ENCODE measurements around the gene RUNDC3A. TPM values are rescaled to one million over a fixed set of nuclear protein-coding genes. Genes with fewer than 3 reads are reported as not detected.

The RUNDC3A gene
- total RNA-seq, 1 experiment from 2014 or later = 1.5 TPM

GRCh38 chr17:44280392-44280937 is 27.9 kb upstream of the RUNDC3A start:
- no peaks in the 10 kb centered on the region for H3K4me1 ChIP-seq (ENCODE audit: low read length)
- no peaks in the 10 kb centered on the region for H3K27me3 ChIP-seq (ENCODE audit: low read length)
- no peaks in the 10 kb centered on the region for H3K79me2 ChIP-seq (ENCODE audit: low read length)
- no peak overlapping the region for H3K9ac ChIP-seq (ENCODE audit: low read length)
- H2AFZ ChIP-seq (ENCODE audit: low read length) = no peak overlapping the region
- no peaks in the 10 kb centered on the region for H3K36me3 ChIP-seq (ENCODE audit: insufficient read depth, low read length)
- no peak for DNase-seq
- no peak overlapping the region for H3K4me2 ChIP-seq (ENCODE audit: low read depth, low read length, poor library complexity, severe bottlenecking)
- no peaks in the 10 kb centered on the region for H3K9me2 ChIP-seq (replicated peaks; ENCODE audit: insufficient read depth, low read length)
- H3K4me3 ChIP-seq (ENCODE audit: low read length) = no peak overlapping the region
- no peaks in the 10 kb centered on the region for H4K20me1 ChIP-seq (ENCODE audit: insufficient read depth, low read depth, low read length)
- H3K9me3 ChIP-seq (ENCODE audit: low read length) = no peaks in the 10 kb centered on the region
- H3K27ac ChIP-seq (ENCODE audit: low read length) = no peak overlapping the region

GRCh38 chr17:44281570-44281969 is 26.8 kb upstream of the RUNDC3A start:
- no peak overlapping the region for H3K4me3 ChIP-seq (ENCODE audit: low read length)
- H3K36me3 ChIP-seq (ENCODE audit: insufficient read depth, low read length) = no peaks in the 10 kb centered on the region
- no peak overlapping the region for H3K27ac ChIP-seq (ENCODE audit: low read length)
- H3K9ac ChIP-seq (ENCODE audit: low read length) = no peak overlapping the region
- H3K27me3 ChIP-seq (ENCODE audit: low read length) = no peaks in the 10 kb centered on the region
- H3K9me2 ChIP-seq (replicated peaks; ENCODE audit: insufficient read depth, low read length) = no peaks in the 10 kb centered on the region
- H4K20me1 ChIP-seq (ENCODE audit: insufficient read depth, low read depth, low read length) = no peaks in the 10 kb centered on the region
- H3K4me1 ChIP-seq (ENCODE audit: low read length) = no peaks in the 10 kb centered on the region
- H3K79me2 ChIP-seq (ENCODE audit: low read length) = no peaks in the 10 kb centered on the region
- H3K4me2 ChIP-seq (ENCODE audit: low read depth, low read length, poor library complexity, severe bottlenecking) = no peak overlapping the region
- no peak overlapping the region for H2AFZ ChIP-seq (ENCODE audit: low read length)
- H3K9me3 ChIP-seq (ENCODE audit: low read length) = no peaks in the 10 kb centered on the region
- DNase-seq = no peak

- no peaks in the 10 kb centered on the region for H3K4me1 ChIP-seq (ENCODE audit: low read length)
- no peak for DNase-seq
- no peaks in the 10 kb centered on the region for H3K9me3 ChIP-seq (ENCODE audit: low read length)
- H3K9ac ChIP-seq (ENCODE audit: low read length) = no peak overlapping the region
- H3K4me2 ChIP-seq (ENCODE audit: low read depth, low read length, poor library complexity, severe bottlenecking) = no peak overlapping the region
- no peaks in the 10 kb centered on the region for H3K36me3 ChIP-seq (ENCODE audit: insufficient read depth, low read length)
- no peaks in the 10 kb centered on the region for H3K79me2 ChIP-seq (ENCODE audit: low read length)
- H3K27me3 ChIP-seq (ENCODE audit: low read length) = no peaks in the 10 kb centered on the region
- H3K9me2 ChIP-seq (replicated peaks; ENCODE audit: insufficient read depth, low read length) = no peaks in the 10 kb centered on the region
- H3K27ac ChIP-seq (ENCODE audit: low read length) = no peak overlapping the region
- H2AFZ ChIP-seq (ENCODE audit: low read length) = no peak overlapping the region
- no peaks in the 10 kb centered on the region for H4K20me1 ChIP-seq (ENCODE audit: insufficient read depth, low read depth, low read length)
- H3K4me3 ChIP-seq (ENCODE audit: low read length) = no peak overlapping the region
Measured at GRCh38 chr17:44282264-44282663, 26.1 kb upstream of the RUNDC3A start.

DNA sequence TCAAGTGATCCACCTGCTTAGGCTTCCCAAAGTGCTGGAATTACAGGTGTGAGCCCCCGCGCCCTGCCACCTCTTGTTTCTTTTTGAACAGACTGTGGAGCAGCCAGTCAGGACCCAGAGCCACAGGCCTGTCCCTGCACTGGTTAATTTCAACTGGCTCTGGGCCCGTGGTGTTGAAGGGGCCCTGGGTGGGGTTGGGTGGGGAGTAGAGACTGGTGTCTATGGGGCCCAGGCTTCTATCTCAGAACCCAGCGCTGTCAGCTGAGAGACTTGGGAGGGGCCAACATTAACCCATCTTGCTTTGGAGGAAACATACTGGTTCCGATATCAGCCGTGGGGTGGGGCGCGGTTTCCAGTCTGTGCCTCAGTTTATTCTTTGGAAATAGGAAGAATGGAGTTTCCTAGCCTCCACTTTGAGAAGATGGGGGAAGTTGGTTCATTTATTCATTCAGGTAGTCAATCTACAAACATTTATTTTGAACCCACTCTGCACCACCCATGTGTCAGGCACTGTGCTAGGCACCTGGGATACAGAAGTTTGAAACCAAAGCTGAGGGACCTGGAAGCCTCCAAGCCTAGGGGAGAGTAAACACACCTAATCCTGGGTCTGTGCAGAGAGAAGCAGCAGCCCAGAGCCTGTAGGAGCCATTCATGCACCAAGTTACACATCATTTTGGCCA is 24.9 kb upstream of the RUNDC3A start:
- Histone ChIP-seq H3K36me3 (ENCODE audit: insufficient read depth, low read length) (no peaks in the 10 kb centered on the region), H3K79me2 (ENCODE audit: low read length) (no peaks in the 10 kb centered on the region), H3K4me3 (ENCODE audit: low read length) (no peak overlapping the region), H2AFZ (ENCODE audit: low read length) (no peak overlapping the region), H3K9me3 (ENCODE audit: low read length) (no peaks in the 10 kb centered on the region), H3K4me2 (ENCODE audit: low read depth, low read length, poor library complexity, severe bottlenecking) (no peak overlapping the region), H4K20me1 (ENCODE audit: insufficient read depth, low read depth, low read length) (no peaks in the 10 kb centered on the region), H3K27me3 (ENCODE audit: low read length) (no peaks in the 10 kb centered on the region), H3K27ac (ENCODE audit: low read length) (no peak overlapping the region), H3K4me1 (ENCODE audit: low read length) (peaks cover 7% of the 10 kb centered on the region), H3K9ac (ENCODE audit: low read length) (no peak overlapping the region), H3K9me2 (replicated peaks; ENCODE audit: insufficient read depth, low read length) (no peaks in the 10 kb centered on the region)
- no peak for DNase-seq

GRCh38 chr17:44284024-44284400 is 24.4 kb upstream of the RUNDC3A start:
- no peaks in the 10 kb centered on the region for H3K36me3 ChIP-seq (ENCODE audit: insufficient read depth, low read length)
- H3K27me3 ChIP-seq (ENCODE audit: low read length) = no peaks in the 10 kb centered on the region
- no peaks in the 10 kb centered on the region for H3K79me2 ChIP-seq (ENCODE audit: low read length)
- no peak for DNase-seq
- no peaks in the 10 kb centered on the region for H4K20me1 ChIP-seq (ENCODE audit: insufficient read depth, low read depth, low read length)
- H3K9me2 ChIP-seq (replicated peaks; ENCODE audit: insufficient read depth, low read length) = no peaks in the 10 kb centered on the region
- no peak overlapping the region for H2AFZ ChIP-seq (ENCODE audit: low read length)
- no peak overlapping the region for H3K4me2 ChIP-seq (ENCODE audit: low read depth, low read length, poor library complexity, severe bottlenecking)
- no peaks in the 10 kb centered on the region for H3K9me3 ChIP-seq (ENCODE audit: low read length)
- no peak overlapping the region for H3K27ac ChIP-seq (ENCODE audit: low read length)
- peaks cover 12% of the 10 kb centered on the region for H3K4me1 ChIP-seq (ENCODE audit: low read length)
- H3K4me3 ChIP-seq (ENCODE audit: low read length) = no peak overlapping the region
- H3K9ac ChIP-seq (ENCODE audit: low read length) = no peak overlapping the region

GRCh38 chr17:44287651-44288050 is 20.8 kb upstream of the RUNDC3A start:
- Histone ChIP-seq H3K9me2 (replicated peaks; ENCODE audit: insufficient read depth, low read length) (no peaks in the 10 kb centered on the region), H3K36me3 (ENCODE audit: insufficient read depth, low read length) (no peaks in the 10 kb centered on the region), H2AFZ (ENCODE audit: low read length) (no peak overlapping the region), H3K9me3 (ENCODE audit: low read length) (no peaks in the 10 kb centered on the region), H3K79me2 (ENCODE audit: low read length) (no peaks in the 10 kb centered on the region), H3K9ac (ENCODE audit: low read length) (no peak overlapping the region), H3K4me2 (ENCODE audit: low read depth, low read length, poor library complexity, severe bottlenecking) (no peak overlapping the region), H3K4me1 (ENCODE audit: low read length) (peaks cover 12% of the 10 kb centered on the region), H4K20me1 (ENCODE audit: insufficient read depth, low read depth, low read length) (no peaks in the 10 kb centered on the region), H3K27ac (ENCODE audit: low read length) (no peak overlapping the region), H3K4me3 (ENCODE audit: low read length) (no peak overlapping the region), H3K27me3 (ENCODE audit: low read length) (no peaks in the 10 kb centered on the region)
- no peak for DNase-seq

DNA sequence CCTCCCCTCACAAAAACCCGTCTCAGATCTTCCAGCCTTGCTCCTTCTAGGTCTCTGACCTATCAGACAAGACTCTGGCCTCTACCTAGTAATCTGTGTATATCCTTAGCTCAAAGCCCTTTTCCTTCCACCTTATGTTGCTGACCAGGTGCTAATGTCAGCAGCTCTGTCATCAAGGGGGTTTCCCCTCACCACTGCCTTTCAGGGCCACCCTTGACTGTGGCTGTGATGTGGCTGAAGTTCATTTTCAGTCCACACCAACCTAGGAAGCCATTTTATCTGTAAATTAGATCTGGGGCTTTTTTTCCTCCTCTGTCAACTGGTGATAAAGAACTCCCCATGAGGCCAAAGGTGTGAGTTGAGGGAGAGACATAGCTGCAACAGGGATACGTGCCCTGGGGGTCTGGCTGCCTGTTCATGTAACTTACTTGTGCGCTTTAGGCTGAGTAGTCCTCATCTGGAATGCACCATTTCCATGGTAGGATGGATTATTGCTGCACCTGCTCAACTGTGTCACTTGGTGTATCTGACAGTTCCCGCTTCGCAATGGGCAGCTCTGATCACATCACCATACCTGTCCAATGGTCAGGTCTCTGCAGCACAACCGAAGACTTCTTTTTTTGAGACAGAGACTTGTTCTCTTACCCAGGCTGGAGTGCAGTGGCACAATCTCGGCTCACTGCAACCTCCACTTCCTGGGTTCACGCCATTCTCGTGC is 14.7 kb upstream of the RUNDC3A start:
- no peaks in the 10 kb centered on the region for H3K9me2 ChIP-seq (replicated peaks; ENCODE audit: insufficient read depth, low read length)
- H3K9ac ChIP-seq (ENCODE audit: low read length) = no peak overlapping the region
- H3K4me1 ChIP-seq (ENCODE audit: low read length) = peaks cover 3% of the 10 kb centered on the region
- H3K9me3 ChIP-seq (ENCODE audit: low read length) = no peaks in the 10 kb centered on the region
- no peaks in the 10 kb centered on the region for H3K36me3 ChIP-seq (ENCODE audit: insufficient read depth, low read length)
- no peaks in the 10 kb centered on the region for H3K79me2 ChIP-seq (ENCODE audit: low read length)
- no peaks in the 10 kb centered on the region for H3K27me3 ChIP-seq (ENCODE audit: low read length)
- DNase-seq = no peak
- H3K4me2 ChIP-seq (ENCODE audit: low read depth, low read length, poor library complexity, severe bottlenecking) = no peak overlapping the region
- no peak overlapping the region for H2AFZ ChIP-seq (ENCODE audit: low read length)
- no peaks in the 10 kb centered on the region for H4K20me1 ChIP-seq (ENCODE audit: insufficient read depth, low read depth, low read length)
- no peak overlapping the region for H3K4me3 ChIP-seq (ENCODE audit: low read length)
- no peak overlapping the region for H3K27ac ChIP-seq (ENCODE audit: low read length)

DNA sequence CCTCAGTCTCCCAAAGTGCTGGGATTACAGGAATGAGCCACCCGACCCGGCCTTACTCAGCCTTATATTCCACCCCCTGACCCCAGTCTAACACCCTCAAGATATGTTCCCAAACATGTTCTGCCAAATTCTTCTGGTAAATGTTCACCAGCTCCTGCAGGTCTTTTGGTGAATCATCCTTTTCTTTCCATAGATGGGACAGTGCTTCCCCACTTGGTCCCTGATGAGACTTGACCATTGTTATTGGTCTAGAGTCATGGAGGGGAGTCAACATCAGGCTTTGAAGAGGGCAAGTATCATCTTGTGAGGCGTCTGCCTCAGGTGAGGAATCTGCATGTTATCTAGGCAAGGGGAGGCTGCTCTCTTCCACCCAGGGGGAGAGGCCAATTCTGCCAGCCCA is 10.4 kb upstream of the RUNDC3A start:
- Histone ChIP-seq H3K9me2 (replicated peaks; ENCODE audit: insufficient read depth, low read length) (no peaks in the 10 kb centered on the region), H3K36me3 (ENCODE audit: insufficient read depth, low read length) (no peaks in the 10 kb centered on the region), H3K27ac (ENCODE audit: low read length) (no peak overlapping the region), H3K79me2 (ENCODE audit: low read length) (no peaks in the 10 kb centered on the region), H3K4me1 (ENCODE audit: low read length) (no peaks in the 10 kb centered on the region), H4K20me1 (ENCODE audit: insufficient read depth, low read depth, low read length) (no peaks in the 10 kb centered on the region), H3K27me3 (ENCODE audit: low read length) (no peaks in the 10 kb centered on the region), H3K4me3 (ENCODE audit: low read length) (no peak overlapping the region), H3K9me3 (ENCODE audit: low read length) (no peaks in the 10 kb centered on the region), H3K9ac (ENCODE audit: low read length) (no peak overlapping the region), H3K4me2 (ENCODE audit: low read depth, low read length, poor library complexity, severe bottlenecking) (no peak overlapping the region), H2AFZ (ENCODE audit: low read length) (no peak overlapping the region)
- no peak for DNase-seq

Data from Karpas-422 (cell line).